ENCODE data around the gene MEN1.

MEN1 gene

DNA sequence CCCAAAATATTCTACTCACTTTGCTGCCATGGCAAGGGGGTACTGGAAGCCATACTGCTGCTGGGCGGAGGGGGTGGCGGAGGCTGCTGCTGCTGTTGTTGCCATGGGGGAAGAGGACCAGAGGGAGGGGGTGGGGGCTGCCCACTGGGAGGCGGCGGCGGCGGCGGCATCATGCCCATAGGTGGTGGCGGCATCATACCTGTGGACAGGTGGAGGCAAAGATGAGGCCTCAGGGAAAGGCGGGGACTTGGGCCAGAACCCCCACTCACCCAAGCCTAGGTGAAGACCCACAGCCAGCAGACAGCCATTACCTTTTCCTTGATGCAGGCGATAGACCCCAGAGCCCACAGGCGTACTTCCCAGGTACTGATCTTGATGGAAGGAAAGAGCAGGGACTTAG is 43.5 kb downstream of the MEN1 start:
- TF ChIP-seq, protein P1, sequence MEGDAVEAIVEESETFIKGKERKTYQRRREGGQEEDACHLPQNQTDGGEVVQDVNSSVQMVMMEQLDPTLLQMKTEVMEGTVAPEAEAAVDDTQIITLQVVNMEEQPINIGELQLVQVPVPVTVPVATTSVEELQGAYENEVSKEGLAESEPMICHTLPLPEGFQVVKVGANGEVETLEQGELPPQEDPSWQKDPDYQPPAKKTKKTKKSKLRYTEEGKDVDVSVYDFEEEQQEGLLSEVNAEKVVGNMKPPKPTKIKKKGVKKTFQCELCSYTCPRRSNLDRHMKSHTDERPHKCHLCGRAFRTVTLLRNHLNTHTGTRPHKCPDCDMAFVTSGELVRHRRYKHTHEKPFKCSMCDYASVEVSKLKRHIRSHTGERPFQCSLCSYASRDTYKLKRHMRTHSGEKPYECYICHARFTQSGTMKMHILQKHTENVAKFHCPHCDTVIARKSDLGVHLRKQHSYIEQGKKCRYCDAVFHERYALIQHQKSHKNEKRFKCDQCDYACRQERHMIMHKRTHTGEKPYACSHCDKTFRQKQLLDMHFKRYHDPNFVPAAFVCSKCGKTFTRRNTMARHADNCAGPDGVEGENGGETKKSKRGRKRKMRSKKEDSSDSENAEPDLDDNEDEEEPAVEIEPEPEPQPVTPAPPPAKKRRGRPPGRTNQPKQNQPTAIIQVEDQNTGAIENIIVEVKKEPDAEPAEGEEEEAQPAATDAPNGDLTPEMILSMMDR (IDR thresholded peaks at IDR 0.05; ENCODE audit: low read depth, low read length): no peak
- DNase-seq (ENCODE audit: extremely low read depth, low read depth): no peak

DNA sequence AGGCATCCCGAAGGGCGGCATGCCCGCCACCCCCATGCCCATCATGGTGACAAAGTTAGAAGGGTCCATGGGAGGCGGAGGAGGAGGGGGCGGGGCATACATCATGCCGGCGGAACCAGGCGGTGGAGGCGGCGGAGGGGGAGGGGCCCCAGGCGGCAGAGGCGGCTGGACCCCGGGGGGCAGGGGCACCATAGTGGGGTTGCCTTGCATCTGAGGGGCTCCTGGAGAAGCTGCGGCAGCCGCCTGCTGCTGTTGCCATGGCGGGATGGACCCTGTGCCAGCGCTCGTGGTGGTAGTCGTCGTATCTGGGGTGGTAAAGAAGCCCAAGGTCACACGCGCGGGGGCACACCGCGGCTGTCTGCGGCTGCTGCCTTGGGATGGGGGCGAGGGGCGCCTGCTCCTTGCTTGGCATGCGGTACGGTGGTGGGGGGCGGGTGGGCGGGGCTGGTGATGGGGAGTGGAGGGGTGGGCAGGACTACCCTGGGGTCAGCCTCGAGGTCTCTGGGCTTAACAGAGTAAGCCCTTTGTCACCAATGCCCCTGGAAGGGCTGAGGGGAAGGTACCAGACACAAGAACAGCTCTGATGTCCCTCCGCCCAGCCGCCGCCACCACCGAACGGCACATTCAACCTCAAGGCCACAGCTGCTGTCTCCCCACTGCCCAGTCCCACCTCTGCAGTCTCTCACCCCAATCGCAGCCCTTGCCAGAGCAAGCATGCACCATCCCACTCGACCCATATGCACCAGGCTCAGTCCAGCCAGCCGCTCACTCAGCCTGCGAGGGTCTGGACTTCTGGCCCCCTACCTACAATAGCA is 44.3 kb downstream of the MEN1 start:
- TF ChIP-seq, protein P1 (IDR thresholded peaks at IDR 0.05; ENCODE audit: low read depth, low read length): no peak
- DNase-seq (ENCODE audit: extremely low read depth, low read depth): no peak

DNA sequence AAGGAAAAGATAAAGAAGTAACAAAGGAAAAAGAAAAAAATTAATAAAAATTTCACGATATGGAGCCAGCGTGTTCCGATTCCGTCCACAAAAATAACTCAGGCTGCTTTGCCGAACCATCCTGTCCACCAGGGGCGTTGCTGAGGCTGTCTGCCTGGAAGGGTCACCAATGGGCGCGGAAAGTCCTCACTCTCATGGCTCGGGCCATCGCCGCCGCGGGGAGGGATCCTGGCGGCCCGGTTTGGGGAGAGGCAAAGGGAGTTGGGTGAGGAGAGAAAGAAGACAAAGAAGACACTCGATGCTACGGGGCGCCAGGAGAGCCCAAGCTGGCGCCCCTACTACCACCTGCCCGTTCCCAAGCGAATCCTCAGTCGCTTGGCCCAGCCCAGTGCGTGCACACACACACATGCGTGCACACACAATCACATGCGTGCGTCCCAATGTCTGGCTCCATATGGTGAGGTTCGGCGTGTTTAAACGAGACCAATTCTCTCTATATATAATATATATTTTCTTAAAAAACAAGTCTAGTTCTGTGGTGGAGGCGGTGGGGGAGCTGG is 45.0 kb downstream of the MEN1 start:
- DNase-seq (ENCODE audit: extremely low read depth, low read depth): no peak
- TF ChIP-seq, protein P1 (IDR thresholded peaks at IDR 0.05; ENCODE audit: low read depth, low read length): no peak; the same call in none of the 2 replicates

DNA sequence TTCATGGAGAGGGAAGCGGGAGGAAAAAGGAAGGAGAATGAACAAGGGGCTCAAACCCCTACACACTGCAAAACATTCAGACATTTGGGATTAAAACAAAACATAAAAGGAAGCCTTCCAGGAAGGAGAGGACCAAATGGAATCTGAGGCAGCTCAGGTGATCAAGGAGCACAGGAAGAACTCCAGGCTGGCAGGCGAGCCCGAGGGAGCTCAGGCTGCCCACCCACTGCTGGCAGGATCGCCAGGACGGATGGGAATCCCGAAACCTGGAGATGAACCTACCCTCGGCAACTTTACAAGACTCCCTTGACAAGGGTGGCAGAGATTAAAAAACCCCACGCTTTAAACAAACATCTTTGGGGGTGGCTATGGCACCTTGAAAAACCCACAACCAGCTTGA is 45.6 kb downstream of the MEN1 start:
- DNase-seq (ENCODE audit: extremely low read depth, low read depth): no peak
- TF ChIP-seq, protein P1 (IDR thresholded peaks at IDR 0.05; ENCODE audit: low read depth, low read length): no peak

DNA sequence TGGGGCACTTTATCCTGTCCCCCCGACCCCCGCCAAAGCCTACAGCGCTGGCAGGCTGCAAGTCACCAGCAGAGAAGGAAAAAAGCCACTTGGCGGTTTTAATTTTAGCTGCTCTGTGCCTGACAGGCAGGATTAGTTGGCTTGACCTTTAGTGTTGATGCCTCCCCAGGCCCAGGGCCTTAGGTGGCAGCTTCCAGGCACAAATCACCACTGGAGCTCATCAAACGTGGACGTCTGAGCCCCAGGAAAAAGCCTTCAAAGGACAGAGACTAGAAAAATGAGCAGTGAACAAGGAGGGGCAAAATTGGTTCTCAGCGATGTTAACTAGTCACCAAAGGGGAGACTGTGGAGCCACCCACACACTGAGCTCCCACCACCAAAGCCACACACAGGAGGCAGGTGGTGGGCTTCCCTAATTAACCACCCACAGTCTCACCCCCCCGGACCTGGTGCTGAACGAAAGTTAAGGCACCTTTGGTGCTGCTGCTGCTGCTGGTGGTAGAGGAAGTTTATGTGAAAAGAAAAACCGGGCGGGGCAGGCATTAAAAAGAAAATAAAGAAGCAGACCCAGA is 46.2 kb downstream of the MEN1 start:
- TF ChIP-seq, protein P1 (IDR thresholded peaks at IDR 0.05; ENCODE audit: low read depth, low read length): no peak

DNA sequence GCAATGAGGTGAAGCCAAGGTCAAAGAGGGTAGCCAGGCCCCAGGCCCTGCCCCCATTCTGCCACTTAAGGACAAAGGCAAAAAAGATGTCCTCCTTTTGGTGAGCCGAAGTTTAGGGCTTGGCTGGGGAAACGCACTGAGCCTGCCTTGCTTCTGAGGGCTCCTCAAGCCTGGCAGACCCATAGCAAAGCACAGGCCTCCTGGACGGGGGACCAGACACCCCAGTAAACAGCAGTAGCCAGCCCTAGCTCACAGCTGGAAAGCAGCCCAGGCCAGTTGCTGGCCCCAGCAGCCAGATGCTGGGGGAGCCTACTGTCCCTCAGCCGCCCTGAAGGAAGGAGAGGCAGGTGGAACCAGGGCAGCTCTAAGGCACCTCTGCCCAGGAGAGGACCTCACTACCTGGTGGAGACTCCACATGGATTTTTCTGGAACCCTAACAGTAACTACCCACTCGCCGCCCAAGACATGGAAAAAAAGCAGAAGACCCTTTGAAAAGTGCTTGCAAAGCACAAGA is 46.8 kb downstream of the MEN1 start:
- TF ChIP-seq, protein P1 (IDR thresholded peaks at IDR 0.05; ENCODE audit: low read depth, low read length): no peak
- DNase-seq (ENCODE audit: extremely low read depth, low read depth): no peak

More for the DNA sequence above, 46.2 kb downstream of the MEN1 start:
- no peak for DNase-seq (ENCODE audit: extremely low read depth, low read depth)
